HCT116 (cell line): ENCODE results near the gene ERI2. TPM values are rescaled to one million over a fixed set of nuclear protein-coding genes. Genes with fewer than 3 reads are reported as not detected.

Experiments
- ATAC-seq: fragments of 200-7000 bp; cut with Tn5 transposase; 2 replicates; pipeline ENCODE4 v1.9.1; 2020; ENCODE audit warnings: mild to moderate bottlenecking, moderate library complexity
- BruUV-seq: library from RNA; stranded (reverse); fragments of 400-500 nt; replicated peaks from 2 replicates; lab custom pipeline; 2021; lab: Mats Ljungman, UMichigan
- CTCF ChIA-PET: fragments of 300-600 bp; sonication (Branson Sonifier 250); formaldehyde crosslinking; loops from one replicate; lab custom pipeline; 2021; ENCODE audit warnings: antibody characterized with exemption; lab: Charles Lee
- POLR2A ChIA-PET: fragments of 300-600, 350-600 bp; sonication (Branson Sonifier 250); formaldehyde crosslinking; loops from one replicate; lab custom pipeline; 2021; ENCODE audit warnings: antibody characterized with exemption; lab: Charles Lee
- RAD21 ChIA-PET, 2 experiments: fragments of 300-600 bp; sonication (Branson Sonifier 250); formaldehyde crosslinking; loops; one replicate each; lab custom pipeline; 2023; ENCODE audit warnings: low total read pairs in 2 of 2; ENCODE audit not compliant: uncharacterized antibody in 2 of 2, unreplicated experiment in 2 of 2, low non-redundant PET in 1 of 2; lab: Charles Lee
- DNase-seq: peaks from one replicate; pipeline ENCODE4 v3.0.0-alpha.2; 2010; ENCODE audit warnings: low read depth, low spot score
- H2AFZ ChIP-seq: fragments of 200-600 bp; shearing (Covaris generic), sonication (generic); 2 replicates; pipeline ENCODE4 v1.6.1; 2017; ENCODE audit warnings: low read depth, mixed run types, mixed read lengths, antibody characterized with exemption, low read length; ENCODE audit not compliant: poor library complexity, severe bottlenecking
- H3K27ac ChIP-seq: 2 replicates; pipeline ENCODE4 v1.5.1; 2012; ENCODE audit warnings: low read depth, low read length
- H3K27me3 ChIP-seq: fragments of 200-600 bp; sonication (generic); 2 replicates; pipeline ENCODE4 v1.6.1; 2016; ENCODE audit warnings: mixed run types, low read length, mixed read lengths; ENCODE audit not compliant: insufficient read depth
- H3K36me3 ChIP-seq, 2 experiments: fragments of 200-500 bp in 1 of 2; fragments of 200-600 bp in 1 of 2; sonication (Bioruptor generic) in 1 of 2; sonication (generic) in 1 of 2; 2 replicates each; pipeline versions ENCODE4 v1.5.1 to v1.6.1; 2014 to 2016; ENCODE audit warnings: low read length in 2 of 2, inconsistent platforms in 1 of 2, mixed read lengths in 1 of 2, mixed run types in 1 of 2; ENCODE audit not compliant: insufficient read depth in 2 of 2, control insufficient read depth in 1 of 2
- H3K4me1 ChIP-seq, 2 experiments: fragments of 200-600 bp in 1 of 2; sonication (generic) in 1 of 2; 2 replicates each; pipeline versions ENCODE4 v1.5.1 to v1.6.1; 2012 to 2017; ENCODE audit warnings: low read length in 2 of 2, inconsistent platforms in 1 of 2, mild to moderate bottlenecking in 1 of 2, mixed read lengths in 1 of 2, mixed run types in 1 of 2, moderate library complexity in 1 of 2; ENCODE audit not compliant: insufficient read depth in 2 of 2, control insufficient read depth in 1 of 2
- H3K4me2 ChIP-seq: fragments of 200-600 bp; sonication (generic); 2 replicates; pipeline ENCODE4 v1.6.1; 2017; ENCODE audit warnings: mixed run types, low read length, mixed read lengths
- H3K4me3 ChIP-seq, 2 experiments: fragments of 200-600 bp in 1 of 2; sonication (generic) in 1 of 2; replicated peaks in 1 of 2; 2 replicates each; pipeline ENCODE4 v1.5.1; 2011 to 2016; ENCODE audit warnings: low read length in 2 of 2, control low read depth in 1 of 2, low read depth in 1 of 2, mild to moderate bottlenecking in 1 of 2, mixed read lengths in 1 of 2, mixed run types in 1 of 2
- H3K79me2 ChIP-seq: fragments of 200-600 bp; sonication (generic); 2 replicates; pipeline ENCODE4 v1.6.1; 2017; ENCODE audit warnings: mild to moderate bottlenecking, mixed run types, low read length, moderate library complexity, mixed read lengths; ENCODE audit not compliant: insufficient read depth
- H3K9ac ChIP-seq: fragments of 200-600 bp; sonication (generic); 2 replicates; pipeline ENCODE4 v1.6.1; 2016; ENCODE audit warnings: low read length, mixed read lengths
- H3K9me2 ChIP-seq: fragments of 200-600 bp; sonication (generic), shearing (Covaris generic); 2 replicates; pipeline ENCODE4 v1.6.1; 2017; ENCODE audit warnings: mixed run types, mild to moderate bottlenecking, moderate library complexity; ENCODE audit not compliant: insufficient read depth
- H3K9me3 ChIP-seq, 2 experiments: fragments of 200-500 bp in 1 of 2; fragments of 200-600 bp in 1 of 2; sonication (Bioruptor generic) in 1 of 2; sonication (generic) in 1 of 2; 2 replicates each; pipeline ENCODE4 v1.6.1; 2014 to 2017; ENCODE audit warnings: low read length in 2 of 2, mixed read lengths in 2 of 2, inconsistent platforms in 1 of 2, low read depth in 1 of 2, mild to moderate bottlenecking in 1 of 2, mixed run types in 1 of 2, moderate library complexity in 1 of 2; ENCODE audit not compliant: control insufficient read depth in 1 of 2, insufficient read depth in 1 of 2
- H4K20me1 ChIP-seq: fragments of 200-600 bp; sonication (generic), shearing (Covaris generic); 2 replicates; pipeline ENCODE4 v1.6.1; 2017; ENCODE audit warnings: mixed run types, mild to moderate bottlenecking, moderate library complexity; ENCODE audit not compliant: insufficient read depth
- CEBPB ChIP-seq: IDR thresholded peaks from 2 replicates; pipeline ENCODE4 v1.6.1; 2012; ENCODE audit warnings: low read depth
- EGR1 ChIP-seq: IDR thresholded peaks from 2 replicates; pipeline ENCODE4 v1.6.1; 2012; ENCODE audit warnings: low read depth
- ELF1 ChIP-seq: IDR thresholded peaks from 2 replicates; pipeline ENCODE4 v1.6.1; 2012; ENCODE audit warnings: low read depth, borderline replicate concordance
- JUND ChIP-seq: IDR thresholded peaks from 2 replicates; pipeline ENCODE4 v1.6.1; 2012
- POLR2A ChIP-seq: IDR thresholded peaks from 2 replicates; pipeline ENCODE4 v1.7.0; 2011; ENCODE audit warnings: borderline replicate concordance; ENCODE audit not compliant: insufficient read depth, insufficient read length; ENCODE audit errors: extremely low read depth
- POLR2AphosphoS5 ChIP-seq: IDR thresholded peaks from 2 replicates; pipeline ENCODE4 v1.6.1; 2011; ENCODE audit warnings: mild to moderate bottlenecking, low read depth, low read length, moderate library complexity
- RAD21 ChIP-seq: IDR thresholded peaks from 2 replicates; pipeline ENCODE4 v1.6.1; 2012; ENCODE audit warnings: low read depth, mild to moderate bottlenecking
- SIN3A ChIP-seq: IDR thresholded peaks from 2 replicates; pipeline ENCODE4 v1.6.1; 2012; ENCODE audit warnings: low read depth
- SRF ChIP-seq: IDR thresholded peaks from 2 replicates; pipeline ENCODE4 v1.6.1; 2012; ENCODE audit warnings: low read depth
- ZFX ChIP-seq: fragments of 450-650 bp; IDR thresholded peaks from 2 replicates; pipeline ENCODE4 v1.6.1; 2017
- ZNF274 ChIP-seq: fragments of 200-500 bp; sonication (Bioruptor generic); IDR thresholded peaks from 2 replicates; pipeline ENCODE4 v1.6.1; 2014; ENCODE audit warnings: mild to moderate bottlenecking, low read depth, low read length, inconsistent platforms
- intact Hi-C: fragments of 100-400 bp; cut with micrococcal nuclease; formaldehyde crosslinking; loops from 2 replicates; pipeline ENCODE4 v1.10.0; 2022
- total RNA-seq: library from RNA; stranded (reverse); gene quantifications from one replicate; pipeline ENCODE4 v1.2.1, GENCODE V29; 2021; ENCODE audit not compliant: unreplicated experiment

The ERI2 gene
- total RNA-seq, 1 experiment from 2014 or later = 42.1 TPM

DNA sequence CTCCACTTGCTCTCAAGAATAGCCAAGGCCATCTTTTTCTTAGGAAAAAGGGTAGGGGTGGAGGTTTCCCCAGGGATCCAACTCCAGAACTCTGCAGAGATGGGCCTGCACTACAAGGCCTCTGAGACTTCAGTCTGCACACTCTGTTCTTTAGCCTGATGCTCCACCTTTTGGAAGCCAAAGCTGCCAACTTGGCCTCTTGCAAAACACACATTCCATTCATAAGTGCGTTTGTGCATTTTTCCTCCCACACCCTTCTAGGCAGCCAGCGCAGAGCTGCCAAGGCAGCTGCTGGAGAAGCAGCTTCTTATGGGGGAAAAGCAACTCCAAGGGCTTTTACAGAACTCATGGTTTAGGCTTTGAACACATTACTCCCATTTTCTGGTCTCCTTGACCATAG lies 45.3 kb upstream of the ERI2 start:
- ChIA-PET RAD21 (interaction anchor here (0.8 to 1.7 kb wide), 4 partner anchors 49 to 232 kb away, joined by 3 to 11 read pairs (median 4); partner anchors contain the start of genes DCUN1D3 (in 1 of the 2) and LYRM1 (in 1 of the 2)), POLR2A (interaction anchor here (1.6 kb wide), 1 partner anchor 250 kb away, joined by 4 read pairs; no protein-coding TSS in a partner anchor), CTCF (interaction anchor here (1.9 to 3.2 kb wide), 4 partner anchors 24 to 337 kb away, joined by 5 to 41 read pairs (median 22); no protein-coding TSS in a partner anchor)
- TF ChIP-seq JUND = no peak
- 0 out of 2 replicates have a peak, but pooled peaks have one; percentile 29 for TF ChIP-seq EGR1
- TF ChIP-seq ZFX = no peak
- no peak for TF ChIP-seq ELF1
- TF ChIP-seq SIN3A = peak; percentile 38; the same call in 1 of the 2 replicates
- no peak for TF ChIP-seq ZNF274
- TF ChIP-seq RAD21 = peak; percentile 40; the same call in 1 of the 2 replicates
- TF ChIP-seq POLR2AphosphoS5 = no peak
- peak; percentile 87 for TF ChIP-seq CEBPB
- no peak for TF ChIP-seq SRF
- H3K27ac ChIP-seq = peak overlapping the region; percentile 44
- ATAC-seq (peak; percentile 63), DNase-seq (peak; percentile 28)
- no peak overlapping the region for H2AFZ ChIP-seq
- H3K9me3 ChIP-seq = no peaks in the 10 kb centered on the region
- no peaks in the 10 kb centered on the region for H4K20me1 ChIP-seq
- no peaks in the 10 kb centered on the region for H3K9me2 ChIP-seq
- H3K79me2 ChIP-seq = no peaks in the 10 kb centered on the region
- H3K4me2 ChIP-seq = peak overlapping the region; percentile 41
- H3K36me3 ChIP-seq = 0 out of 4 replicates have a peak, but pooled peaks cover 0 to 5% of the 10 kb centered on the region in 2 experiments
- H3K4me3 ChIP-seq = no peak overlapping the region
- no peak overlapping the region for H3K9ac ChIP-seq
- H3K27me3 ChIP-seq = no peaks in the 10 kb centered on the region
- peaks cover 19 to 22% of the 10 kb centered on the region in 2 experiments for H3K4me1 ChIP-seq
- BruUV-seq = no TSS peak
- intact Hi-C loops = loop anchor here (2.0 to 5.0 kb wide), 4 partner anchors 51 to 1826 kb away; partner anchors contain the start of genes DCUN1D3, LDAF1 and LYRM1

- BruUV-seq = no TSS peak
- peak overlapping the region; percentile 44; the same call in 1 of the 2 replicates for H3K27ac ChIP-seq
- RAD21 ChIA-PET = interaction anchor here (0.8 to 1.7 kb wide), 5 partner anchors 63 to 338 kb away, joined by 3 to 11 read pairs (median 5); no protein-coding TSS in a partner anchor
Observed at GRCh38 chr16:20850981-20851380, 44.7 kb upstream of the ERI2 start.

More at GRCh38 chr16:20850981-20851380, 44.7 kb upstream of the ERI2 start:
- H3K27me3 ChIP-seq = no peaks in the 10 kb centered on the region
- intact Hi-C loops = loop anchor here (1.0 to 5.0 kb wide), 7 partner anchors 51 to 1826 kb away; partner anchors contain the start of genes DCUN1D3, LDAF1 and LYRM1
- no peaks in the 10 kb centered on the region for H3K9me2 ChIP-seq
- no peak overlapping the region for H2AFZ ChIP-seq
- no peak overlapping the region for H3K9ac ChIP-seq
- H3K9me3 ChIP-seq = no peaks in the 10 kb centered on the region
- no peak for TF ChIP-seq POLR2A
- peak; percentile 27; the same call in 1 of the 2 replicates for TF ChIP-seq POLR2AphosphoS5
- ATAC-seq (0 out of 2 replicates have a peak, but pooled peaks have one; percentile 4), DNase-seq (no peak)
- ChIA-PET POLR2A (interaction anchor here (0.9 to 1.6 kb wide), 4 partner anchors 16 to 450 kb away, joined by 3 to 4 read pairs (median 4); no protein-coding TSS in a partner anchor), CTCF (interaction anchor here (0.7 to 3.2 kb wide), 17 partner anchors 14 to 450 kb away, joined by 3 to 41 read pairs (median 5); partner anchors contain the start of genes ERI2 and REXO5)
- no peaks in the 10 kb centered on the region for H3K79me2 ChIP-seq
- no peaks in the 10 kb centered on the region for H4K20me1 ChIP-seq
- no peak overlapping the region for H3K4me3 ChIP-seq
- H3K4me1 ChIP-seq = peaks cover 19 to 22% of the 10 kb centered on the region in 2 experiments
- H3K4me2 ChIP-seq = no peak overlapping the region; the same call in 1 of the 2 replicates
- H3K36me3 ChIP-seq = 0 out of 4 replicates have a peak, but pooled peaks cover 0 to 5% of the 10 kb centered on the region in 2 experiments
